Gastroesophageal sphincter (tissue), 3 donors: Measurements from ENCODE around the gene METTL21C.

Experiments used
- CTCF ChIP-seq, 4 experiments: fragments of 200-600 bp in 2 of 4; fragments of 450-650 bp in 2 of 4; sonication (generic) in 1 of 4; IDR thresholded peaks; one replicate each; pipeline ENCODE4 v1.5.1; 2017 to 2019; ENCODE audit warnings: antibody characterized with exemption in 4 of 4, mild to moderate bottlenecking in 2 of 4, moderate library complexity in 2 of 4
- POLR2A ChIP-seq, 2 donors: fragments of 450-650 bp; IDR thresholded peaks; one replicate each; pipeline ENCODE4 v1.6.1; 2017; ENCODE audit warnings: antibody characterized with exemption in 2 of 2, mild to moderate bottlenecking in 2 of 2, moderate library complexity in 1 of 2

GRCh38 chr13:102724923-102725322, 30.1 kb upstream of the METTL21C start:
- TF ChIP-seq CTCF (IDR thresholded peaks at IDR 0.05) (peak in 2 of 4 experiments; percentile 44 to 47), POLR2A (IDR thresholded peaks at IDR 0.05) (no peak)
